MV-4-11 (cell line): Measurements from ENCODE around the gene FNBP1L.

Source experiments
- DNase-seq: peaks from one replicate; lab custom pipeline; 2025; lab: John Stamatoyannopoulos, UW

Gene FNBP1L

DNA sequence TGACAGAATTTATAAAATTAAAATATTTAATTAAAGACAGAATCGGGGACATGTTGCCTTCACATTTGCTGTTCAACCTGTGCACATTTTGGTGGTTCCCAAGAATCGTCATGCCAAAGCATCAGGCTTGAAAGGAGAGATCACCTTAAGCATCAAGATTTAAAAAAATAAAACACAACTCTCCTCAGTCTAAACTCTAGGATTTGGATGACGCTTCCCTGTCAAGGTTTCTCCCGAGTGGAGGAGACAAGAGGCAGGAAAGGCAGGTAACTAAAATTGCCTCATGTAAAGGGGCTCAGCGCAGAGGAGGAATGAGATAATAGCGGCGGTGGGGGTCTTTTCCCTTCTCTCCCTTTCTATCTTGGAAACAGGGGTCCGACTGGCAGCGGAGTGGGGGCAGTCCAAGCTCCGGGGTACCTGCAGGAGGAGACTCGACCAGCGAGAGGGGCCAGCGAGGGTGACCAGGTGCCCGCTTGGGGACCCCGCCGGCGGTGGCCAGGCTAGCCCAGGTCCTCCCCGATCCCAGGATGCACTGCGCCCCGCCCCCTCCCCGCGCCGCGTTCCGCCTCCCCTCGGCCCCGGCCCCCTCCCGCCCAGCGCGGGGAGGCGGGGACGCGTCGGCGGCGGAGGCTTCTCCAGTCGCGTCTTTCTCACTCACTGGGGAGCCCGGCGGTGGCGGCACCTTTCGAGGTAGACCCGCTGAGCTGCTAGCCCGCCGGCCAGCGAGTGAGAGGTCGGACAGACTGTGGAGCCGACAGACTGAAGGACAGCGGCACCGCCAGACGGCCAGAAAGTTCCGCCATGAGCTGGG is at the start of gene FNBP1L:
Gene FNBP1L (plus strand): TSS at position 638 of the 811 bp plus-strand sequence. CDS start 164 bp downstream, at position 802.
- DNase-seq = no peak

DNA sequence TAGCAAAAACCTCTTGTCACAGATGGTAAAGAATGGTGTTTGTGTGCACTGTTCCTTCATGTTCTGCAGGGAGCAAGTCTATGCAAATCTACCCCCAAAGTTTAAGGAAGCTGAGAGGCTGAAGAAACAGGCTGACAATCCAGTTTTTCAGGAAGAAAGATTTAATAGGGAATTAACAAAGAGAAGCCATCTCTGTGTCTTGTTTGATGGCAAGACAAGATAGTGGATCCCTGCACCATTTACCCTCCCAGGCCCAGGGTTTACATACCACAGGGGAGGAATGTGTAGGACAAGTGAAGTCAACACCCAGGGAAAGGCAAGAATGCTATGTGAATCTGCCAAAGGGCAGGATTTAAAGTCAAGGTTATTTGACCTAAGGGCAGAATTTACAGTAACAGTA is 48.1 kb upstream of the FNBP1L start:
- DNase-seq = no peak

GRCh38 chr1:93408203-93408602 is 39.7 kb upstream of the FNBP1L start:
- DNase-seq = no peak

DNA sequence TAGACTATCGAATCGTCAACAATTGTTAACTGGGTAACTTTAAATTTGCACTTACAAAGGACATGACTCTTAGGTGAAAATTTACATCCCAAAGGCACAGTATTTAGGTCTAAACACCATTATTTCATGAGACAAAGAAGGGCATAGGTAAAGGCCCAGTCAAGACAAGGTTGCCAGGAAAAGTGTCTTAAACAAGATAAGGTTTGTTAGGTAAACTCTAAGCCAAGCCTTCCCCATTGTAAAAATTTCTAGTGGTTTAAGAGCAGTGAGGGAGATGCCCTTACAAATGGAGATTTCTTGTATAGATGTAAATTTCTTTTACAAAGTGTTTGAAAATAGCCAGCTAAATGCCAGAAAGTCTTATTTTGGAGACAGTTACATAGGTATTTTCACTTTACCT is 36.9 kb upstream of the FNBP1L start:
- DNase-seq = no peak

DNA sequence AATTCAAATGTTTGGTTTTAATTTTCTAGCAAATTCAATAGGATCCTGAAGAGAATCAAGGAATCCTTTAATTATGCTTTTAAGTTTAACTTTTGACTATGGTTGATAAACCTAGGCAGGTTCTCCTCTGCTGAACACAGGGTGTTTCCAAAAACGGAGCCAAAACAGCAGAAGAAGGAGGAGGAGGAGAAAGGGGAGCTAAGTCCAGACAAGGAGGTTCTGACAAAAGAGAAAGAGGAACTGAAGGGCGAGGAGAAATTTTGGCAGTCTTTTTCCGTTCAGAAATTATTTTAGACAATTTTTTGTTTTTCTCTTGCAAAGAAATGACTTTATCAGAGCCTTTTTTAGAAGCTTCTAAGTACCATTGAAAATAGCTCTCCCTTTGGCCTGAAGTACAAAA is 33.2 kb upstream of the FNBP1L start:
- DNase-seq = peak; percentile 37

DNA sequence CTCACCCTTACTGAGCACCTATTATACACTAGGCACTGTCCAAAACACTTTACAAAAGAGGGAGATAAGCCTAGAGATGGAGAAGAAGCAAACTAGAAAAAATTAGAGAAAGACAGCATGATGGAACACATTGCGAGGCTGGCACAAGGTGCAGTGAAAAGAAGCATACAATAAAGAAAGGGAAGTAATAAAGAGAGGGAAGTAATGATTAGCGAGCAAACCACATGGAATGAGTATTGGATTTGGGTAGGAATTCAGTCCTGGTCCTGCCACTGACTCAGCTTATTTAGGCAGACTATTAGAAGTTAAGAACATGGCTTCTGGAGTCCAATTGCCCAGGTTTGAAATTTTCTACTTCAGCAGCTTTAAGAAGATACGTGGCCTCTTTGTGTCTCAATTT is 32.6 kb upstream of the FNBP1L start:
- DNase-seq = no peak

DNA sequence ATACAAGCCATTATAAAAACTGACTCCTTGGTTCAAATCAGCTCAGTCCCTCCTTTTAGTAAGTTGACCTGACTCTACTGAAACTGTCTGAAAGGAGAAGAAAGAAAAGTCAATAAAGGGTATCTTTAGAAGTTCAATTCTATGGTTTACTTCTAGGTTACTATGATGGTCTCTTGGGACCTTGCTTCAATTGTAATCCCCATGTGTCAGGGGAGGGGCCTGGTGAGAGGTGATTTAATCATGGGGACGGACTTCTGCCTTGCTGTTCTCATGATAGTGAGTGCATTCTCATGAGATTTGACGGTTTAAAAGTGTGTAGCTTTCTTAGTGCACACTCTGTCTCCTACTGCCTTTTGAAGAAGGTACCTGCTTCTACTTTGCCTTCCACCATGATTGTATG is 31.7 kb upstream of the FNBP1L start:
- no peak for DNase-seq

- no peak for DNase-seq
Observed at GRCh38 chr1:93419344-93419743, 28.6 kb upstream of the FNBP1L start.

- no peak for DNase-seq
Observed at GRCh38 chr1:93420400-93420799, 27.5 kb upstream of the FNBP1L start.

- no peak for DNase-seq
Observed at GRCh38 chr1:93426181-93426580, 21.7 kb upstream of the FNBP1L start.

- no peak for DNase-seq
Observed at GRCh38 chr1:93427656-93428055, 20.3 kb upstream of the FNBP1L start.

DNA sequence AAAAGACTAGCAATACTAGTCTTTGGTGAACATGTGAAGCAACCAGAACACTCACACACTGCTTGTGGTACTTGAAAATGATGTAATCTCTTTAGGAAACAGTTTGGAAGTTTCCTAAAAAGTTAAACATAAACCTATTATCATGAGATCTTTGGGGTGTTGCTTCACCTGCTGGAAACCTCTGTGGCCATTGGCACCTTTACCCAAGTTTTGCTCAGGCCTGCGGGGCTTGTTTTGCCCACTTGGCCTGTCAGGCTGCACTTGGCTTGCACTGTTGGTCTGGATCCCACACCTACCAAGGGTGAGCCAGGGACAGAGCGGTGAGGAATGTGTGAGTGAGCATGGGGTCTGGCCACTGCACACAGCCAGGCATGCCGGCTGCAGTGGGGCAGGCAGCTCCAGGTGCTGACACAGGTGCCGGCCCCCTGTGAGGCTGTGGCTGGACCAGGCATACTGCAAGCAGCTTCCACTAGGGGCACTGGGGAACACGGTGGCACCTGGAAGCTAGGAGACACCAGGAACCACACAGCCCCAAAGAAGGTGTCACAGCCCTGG is 14.4 kb upstream of the FNBP1L start:
- DNase-seq = no peak

DNA sequence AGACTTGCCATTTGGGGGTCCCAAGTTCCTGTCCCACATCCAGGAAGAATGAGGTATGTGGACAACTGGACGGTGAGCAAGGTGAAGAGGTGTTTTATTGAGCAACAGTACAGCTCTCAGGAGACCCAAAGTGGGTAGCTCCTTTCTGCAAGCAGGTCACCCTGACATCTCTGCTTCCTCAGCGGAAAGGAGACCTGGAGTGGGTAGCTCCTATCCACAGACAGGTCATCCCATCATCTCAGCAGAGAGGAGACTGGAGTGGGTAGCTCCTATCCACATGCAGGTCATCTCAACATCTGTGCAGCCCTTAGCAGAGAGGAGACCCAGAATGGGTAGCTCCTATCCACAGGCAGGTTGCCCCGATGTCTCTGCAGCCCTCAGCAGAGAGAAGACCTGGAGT is 13.8 kb upstream of the FNBP1L start:
- DNase-seq = no peak

- no peak for DNase-seq
Observed at GRCh38 chr1:93434987-93435386, 12.9 kb upstream of the FNBP1L start.

DNA sequence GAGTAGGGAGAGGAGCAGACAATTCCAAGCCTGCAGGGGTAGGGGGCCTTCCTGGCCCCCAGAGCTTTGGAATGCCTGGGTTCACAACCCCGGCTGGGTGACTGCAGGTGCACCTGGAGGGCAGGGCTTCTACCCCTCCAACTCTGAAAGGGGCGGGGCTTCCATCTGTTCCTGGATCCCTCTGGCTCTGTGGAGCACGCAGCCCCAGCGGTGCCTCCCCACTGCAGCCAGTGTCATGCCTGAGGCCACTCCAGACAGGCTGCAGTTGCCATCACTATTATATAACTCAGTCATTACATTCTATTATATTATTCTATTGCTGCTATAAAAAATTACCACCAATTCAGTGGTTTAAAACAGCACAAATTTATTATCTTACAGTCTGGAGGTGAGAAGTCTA is 12.5 kb upstream of the FNBP1L start:
- no peak for DNase-seq

DNA sequence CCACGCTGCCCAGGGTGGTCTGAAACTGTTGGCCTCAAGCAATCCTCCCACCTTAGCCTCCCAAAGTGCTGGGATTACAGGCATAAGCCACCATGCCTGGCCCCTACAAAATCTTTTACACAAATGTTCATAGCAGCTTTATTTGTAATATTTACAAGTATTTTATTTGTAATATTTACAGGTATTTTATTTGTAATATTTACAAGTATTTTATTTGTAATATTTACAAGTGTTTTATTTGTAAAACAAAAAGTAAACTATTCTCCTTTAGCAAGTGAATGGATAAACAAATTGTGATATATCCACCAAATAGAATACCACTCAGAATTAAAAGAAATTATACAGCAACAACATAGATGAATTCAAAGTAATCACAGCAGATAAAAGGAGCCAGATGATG is 11.4 kb upstream of the FNBP1L start:
- DNase-seq = no peak

DNA sequence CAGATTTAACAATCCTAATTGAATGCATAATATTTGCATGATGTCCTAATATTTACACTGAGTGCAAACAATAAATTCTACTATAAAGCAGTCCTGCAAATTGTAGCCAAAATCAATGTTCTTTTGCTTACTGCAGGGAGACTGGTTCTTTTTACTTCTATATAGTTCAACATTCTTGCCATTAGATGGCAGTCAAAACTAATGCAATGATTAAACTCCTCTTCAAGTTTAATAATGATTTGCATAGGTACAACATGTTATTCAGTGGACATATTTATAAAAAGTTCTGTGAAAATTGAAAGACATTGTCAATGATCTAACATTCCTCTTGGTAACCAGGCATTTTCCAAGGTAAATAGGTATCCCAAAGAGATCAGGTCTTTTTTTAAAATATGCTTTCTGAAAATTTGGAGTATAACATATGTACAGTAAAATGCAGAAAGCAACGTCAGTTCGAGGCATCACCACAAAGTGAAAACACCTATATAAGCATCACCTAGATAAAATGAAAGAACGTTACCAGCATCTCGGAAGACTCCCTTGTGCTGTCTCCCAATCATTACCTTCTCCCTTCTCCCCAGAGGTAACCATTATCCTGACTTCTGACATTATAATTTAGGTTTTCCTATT is 9.8 kb upstream of the FNBP1L start:
- DNase-seq = peak; percentile 43

DNA sequence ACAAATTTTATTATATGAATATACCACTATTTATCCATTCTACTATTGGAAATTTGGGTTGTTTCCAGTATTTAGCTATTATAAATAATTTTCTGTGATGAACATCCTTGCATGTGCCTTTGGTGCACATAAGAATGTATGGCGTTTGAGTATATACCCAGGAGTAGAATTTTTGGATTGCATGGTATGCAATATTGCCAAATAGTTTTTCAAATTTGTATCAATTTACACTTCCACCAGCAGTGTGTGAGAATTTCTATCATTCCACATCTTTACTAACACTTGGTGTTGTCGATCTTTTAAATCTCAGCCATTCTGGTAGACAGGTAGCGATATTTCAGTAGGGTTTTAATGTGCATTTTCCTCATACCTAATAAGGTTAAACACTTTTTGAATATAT is 9.2 kb upstream of the FNBP1L start:
- no peak for DNase-seq

GRCh38 chr1:93440272-93440671 is 7.6 kb upstream of the FNBP1L start:
- no peak for DNase-seq

- no peak for DNase-seq
Observed at GRCh38 chr1:93440706-93441105, 7.2 kb upstream of the FNBP1L start.

- no peak for DNase-seq
Observed at GRCh38 chr1:93441589-93441988, 6.3 kb upstream of the FNBP1L start.

DNA sequence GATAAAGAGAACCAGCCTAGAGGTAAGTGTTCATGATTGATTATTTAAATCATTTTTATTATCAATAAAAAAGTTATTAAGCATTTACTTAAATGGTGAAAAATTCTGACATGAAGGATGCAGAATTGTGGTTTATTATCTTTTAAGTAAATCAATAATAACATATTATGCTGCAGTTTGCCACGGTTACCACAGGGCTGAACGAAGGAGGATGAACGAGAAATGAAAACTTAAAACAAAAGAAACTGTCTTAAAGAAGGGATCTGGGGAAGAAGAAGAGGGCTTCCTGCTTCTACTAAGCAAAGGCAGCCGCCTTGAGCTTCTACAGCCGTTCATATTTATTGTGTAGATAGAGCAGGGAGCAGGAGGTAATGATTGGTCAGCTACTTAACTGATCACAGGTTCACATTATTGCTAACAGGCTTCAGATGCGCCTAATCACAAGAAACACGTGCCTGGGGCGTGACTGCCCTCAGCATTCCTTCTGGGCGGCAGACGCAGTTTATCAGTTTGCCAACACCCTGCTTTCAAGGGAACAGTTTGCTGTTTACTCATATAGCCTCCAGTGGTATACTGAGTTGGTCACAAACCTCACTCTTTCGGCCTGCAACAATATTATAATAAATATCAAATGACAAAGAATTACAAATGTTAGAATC is 5.8 kb upstream of the FNBP1L start:
- no peak for DNase-seq

DNA sequence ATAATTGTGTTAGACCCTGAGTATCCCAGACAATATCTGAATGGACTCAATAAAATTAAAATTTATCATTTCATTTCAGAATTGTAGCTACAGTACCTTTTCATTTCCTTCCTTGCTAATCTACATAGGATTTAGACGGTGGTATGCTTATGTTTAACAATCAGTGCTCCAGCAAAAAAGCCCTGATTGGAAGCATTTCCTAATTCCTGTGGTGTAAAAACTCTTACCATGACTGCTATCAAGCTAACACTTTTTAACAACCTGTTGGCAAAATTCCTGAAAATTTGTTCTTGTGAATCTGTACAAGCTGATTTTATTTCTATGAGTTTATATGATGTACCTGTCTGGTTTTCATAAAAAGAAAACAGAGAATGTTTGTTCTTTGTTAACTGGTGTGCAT is 5.2 kb upstream of the FNBP1L start:
- DNase-seq = no peak
